HEK293 (cell line): Measurements from ENCODE around the gene CA10.

ENCODE experiments used
- CTCF ChIA-PET: fragments of 350-600 bp; formaldehyde crosslinking; extraction: SDS; loops from one replicate; lab custom pipeline; 2021; ENCODE audit warnings: antibody characterized with exemption; lab: Yijun Ruan, JAX
- POLR2A ChIA-PET: fragments of 300-600 bp; formaldehyde crosslinking; extraction: SDS; loops from one replicate; lab custom pipeline; 2020; ENCODE audit warnings: antibody characterized with exemption, inconsistent platforms; lab: Yijun Ruan, JAX
- H3K27ac ChIP-seq: fragments of 200-500 bp; sonication (Bioruptor generic); 2 replicates; pipeline ENCODE4 v1.5.1; 2014; ENCODE audit warnings: low read depth, low read length, control low read depth, inconsistent platforms; ENCODE audit errors: extremely low read depth
- H3K36me3 ChIP-seq, 2 experiments: fragments of 200-500 bp in 1 of 2; sonication (Bioruptor generic) in 1 of 2; 1 replicate in 1 of 2; 2 replicates in 1 of 2; pipeline ENCODE4 v1.5.1; 2014 to 2017; ENCODE audit warnings: inconsistent platforms in 2 of 2, low read length in 2 of 2; ENCODE audit not compliant: control insufficient read depth in 2 of 2, insufficient read depth in 1 of 2
- H3K4me1 ChIP-seq: fragments of 200-500 bp; sonication (Bioruptor generic); 2 replicates; pipeline ENCODE4 v1.5.1; 2014; ENCODE audit warnings: mild to moderate bottlenecking, low read length, inconsistent platforms; ENCODE audit not compliant: control insufficient read depth, insufficient read depth
- H3K4me3 ChIP-seq: 2 replicates; pipeline ENCODE4 v1.5.1; 2011; ENCODE audit warnings: low read depth, mild to moderate bottlenecking, control low read depth, low read length, moderate library complexity
- H3K9me3 ChIP-seq: fragments of 200-500 bp; sonication (Bioruptor generic); 2 replicates; pipeline ENCODE4 v1.5.1; 2014; ENCODE audit warnings: low read depth, low read length, inconsistent platforms; ENCODE audit not compliant: control insufficient read depth, insufficient read depth
- PRDM4 ChIP-seq: fragments of 450-650 bp; formaldehyde crosslinking; IDR thresholded peaks from 2 replicates; pipeline ENCODE4 v1.5.1; 2017; ENCODE audit warnings: missing biosample characterization, missing genetic modification characterization
- ZNF362 ChIP-seq: fragments of 450-650 bp; formaldehyde crosslinking; IDR thresholded peaks from 2 replicates; pipeline ENCODE4 v1.5.1; 2016; ENCODE audit warnings: missing biosample characterization, missing genetic modification characterization
- ZNF529 ChIP-seq: fragments of 450-650 bp; formaldehyde crosslinking; IDR thresholded peaks from 2 replicates; pipeline ENCODE4 v1.5.1; 2017; ENCODE audit warnings: missing genetic modification characterization, missing biosample characterization; ENCODE audit not compliant: insufficient replicate concordance
- ZNF621 ChIP-seq: fragments of 450-650 bp; formaldehyde crosslinking; IDR thresholded peaks from 2 replicates; pipeline ENCODE4 v1.5.1; 2017; ENCODE audit warnings: missing biosample characterization, missing genetic modification characterization
- ZNF670 ChIP-seq: fragments of 450-650 bp; formaldehyde crosslinking; IDR thresholded peaks from 2 replicates; pipeline ENCODE4 v1.5.1; 2016; ENCODE audit warnings: missing biosample characterization, missing genetic modification characterization, low read depth
- TF ChIP-seq, protein P1 (sequence below): fragments of 450-650 bp; formaldehyde crosslinking; IDR thresholded peaks from 2 replicates; pipeline ENCODE4 v1.5.0; 2017; ENCODE audit warnings: missing biosample characterization, missing genetic modification characterization, borderline replicate concordance
- TF ChIP-seq, protein P2 (sequence below): fragments of 450-650 bp; formaldehyde crosslinking; IDR thresholded peaks from 2 replicates; pipeline ENCODE4 v1.5.1; 2016; ENCODE audit warnings: missing biosample characterization, missing genetic modification characterization
- TF ChIP-seq, protein P3 (sequence below): fragments of 450-650 bp; formaldehyde crosslinking; IDR thresholded peaks from 2 replicates; pipeline ENCODE4 v1.5.1; 2017; ENCODE audit warnings: missing biosample characterization, missing genetic modification characterization

CA10 gene

DNA sequence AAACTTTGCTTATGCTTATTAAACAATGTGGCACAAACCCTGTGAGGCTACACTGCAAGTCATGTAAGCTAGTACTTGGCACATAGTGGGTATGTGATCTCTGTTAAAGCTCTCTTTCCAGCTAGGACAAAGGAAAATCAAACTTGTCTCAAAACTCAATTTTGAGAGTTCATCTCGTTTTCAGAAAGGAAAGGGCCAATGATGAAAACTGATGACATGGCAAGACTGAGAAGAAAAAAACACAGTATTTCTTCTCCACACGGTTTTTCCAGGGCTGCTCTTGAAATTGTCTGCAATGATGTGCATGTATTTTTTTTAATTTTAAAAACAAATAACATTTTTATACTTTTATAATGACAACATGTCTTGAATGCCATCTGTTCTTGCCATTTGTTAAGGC, 389.8 kb downstream of the CA10 start (continued):
- TF ChIP-seq, protein P1, sequence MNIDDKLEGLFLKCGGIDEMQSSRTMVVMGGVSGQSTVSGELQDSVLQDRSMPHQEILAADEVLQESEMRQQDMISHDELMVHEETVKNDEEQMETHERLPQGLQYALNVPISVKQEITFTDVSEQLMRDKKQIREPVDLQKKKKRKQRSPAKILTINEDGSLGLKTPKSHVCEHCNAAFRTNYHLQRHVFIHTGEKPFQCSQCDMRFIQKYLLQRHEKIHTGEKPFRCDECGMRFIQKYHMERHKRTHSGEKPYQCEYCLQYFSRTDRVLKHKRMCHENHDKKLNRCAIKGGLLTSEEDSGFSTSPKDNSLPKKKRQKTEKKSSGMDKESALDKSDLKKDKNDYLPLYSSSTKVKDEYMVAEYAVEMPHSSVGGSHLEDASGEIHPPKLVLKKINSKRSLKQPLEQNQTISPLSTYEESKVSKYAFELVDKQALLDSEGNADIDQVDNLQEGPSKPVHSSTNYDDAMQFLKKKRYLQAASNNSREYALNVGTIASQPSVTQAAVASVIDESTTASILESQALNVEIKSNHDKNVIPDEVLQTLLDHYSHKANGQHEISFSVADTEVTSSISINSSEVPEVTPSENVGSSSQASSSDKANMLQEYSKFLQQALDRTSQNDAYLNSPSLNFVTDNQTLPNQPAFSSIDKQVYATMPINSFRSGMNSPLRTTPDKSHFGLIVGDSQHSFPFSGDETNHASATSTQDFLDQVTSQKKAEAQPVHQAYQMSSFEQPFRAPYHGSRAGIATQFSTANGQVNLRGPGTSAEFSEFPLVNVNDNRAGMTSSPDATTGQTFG (tag by site-specific recombination) = no peak
- TF ChIP-seq, protein P2, sequence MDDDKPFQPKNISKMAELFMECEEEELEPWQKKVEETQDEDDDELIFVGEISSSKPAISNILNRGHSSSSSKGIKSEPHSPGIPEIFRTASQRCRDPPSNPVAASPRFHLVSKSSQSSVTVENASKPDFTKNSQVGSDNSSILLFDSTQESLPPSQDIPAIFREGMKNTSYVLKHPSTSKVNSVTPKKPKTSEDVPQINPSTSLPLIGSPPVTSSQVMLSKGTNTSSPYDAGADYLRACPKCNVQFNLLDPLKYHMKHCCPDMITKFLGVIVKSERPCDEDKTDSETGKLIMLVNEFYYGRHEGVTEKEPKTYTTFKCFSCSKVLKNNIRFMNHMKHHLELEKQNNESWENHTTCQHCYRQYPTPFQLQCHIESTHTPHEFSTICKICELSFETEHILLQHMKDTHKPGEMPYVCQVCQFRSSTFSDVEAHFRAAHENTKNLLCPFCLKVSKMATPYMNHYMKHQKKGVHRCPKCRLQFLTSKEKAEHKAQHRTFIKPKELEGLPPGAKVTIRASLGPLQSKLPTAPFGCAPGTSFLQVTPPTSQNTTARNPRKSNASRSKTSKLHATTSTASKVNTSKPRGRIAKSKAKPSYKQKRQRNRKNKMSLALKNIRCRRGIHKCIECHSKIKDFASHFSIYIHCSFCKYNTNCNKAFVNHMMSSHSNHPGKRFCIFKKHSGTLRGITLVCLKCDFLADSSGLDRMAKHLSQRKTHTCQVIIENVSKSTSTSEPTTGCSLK (tag by site-specific recombination) = no peak
- TF ChIP-seq PRDM4 (tag by site-specific recombination) = no peak

GRCh38 chr17:51767287-51767686, 391.2 kb downstream of the CA10 start:
- TF ChIP-seq ZNF529 (peak; percentile 94), ZNF621 (tag by site-specific recombination) (no peak)
- POLR2A ChIA-PET = no interaction called here
- Histone ChIP-seq H3K9me3 (no peaks in the 10 kb centered on the region), H3K36me3 (no peaks in the 10 kb centered on the region), H3K27ac (no peak overlapping the region), H3K4me3 (no peak overlapping the region), H3K4me1 (no peaks in the 10 kb centered on the region)
- CTCF ChIA-PET = interaction anchor here (0.5 to 5.4 kb wide), 6 partner anchors 9 to 423 kb away, joined by 3 to 73 read pairs (median 4); no protein-coding TSS in a partner anchor

- Histone ChIP-seq H3K4me1 (no peaks in the 10 kb centered on the region), H3K4me3 (no peak overlapping the region), H3K36me3 (no peaks in the 10 kb centered on the region), H3K9me3 (no peaks in the 10 kb centered on the region), H3K27ac (no peak overlapping the region)
- CTCF ChIA-PET = interaction anchor here (0.6 to 5.4 kb wide), 26 partner anchors 12 to 618 kb away, joined by 3 to 73 read pairs (median 5); no protein-coding TSS in a partner anchor
- TF ChIP-seq, protein P3, sequence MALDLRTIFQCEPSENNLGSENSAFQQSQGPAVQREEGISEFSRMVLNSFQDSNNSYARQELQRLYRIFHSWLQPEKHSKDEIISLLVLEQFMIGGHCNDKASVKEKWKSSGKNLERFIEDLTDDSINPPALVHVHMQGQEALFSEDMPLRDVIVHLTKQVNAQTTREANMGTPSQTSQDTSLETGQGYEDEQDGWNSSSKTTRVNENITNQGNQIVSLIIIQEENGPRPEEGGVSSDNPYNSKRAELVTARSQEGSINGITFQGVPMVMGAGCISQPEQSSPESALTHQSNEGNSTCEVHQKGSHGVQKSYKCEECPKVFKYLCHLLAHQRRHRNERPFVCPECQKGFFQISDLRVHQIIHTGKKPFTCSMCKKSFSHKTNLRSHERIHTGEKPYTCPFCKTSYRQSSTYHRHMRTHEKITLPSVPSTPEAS (tag by site-specific recombination) = peak; percentile 80
- no peak for TF ChIP-seq ZNF362 (tag by site-specific recombination)
- TF ChIP-seq ZNF670 = no peak
- TF ChIP-seq, all 188 proteins: peak for 1
- POLR2A ChIA-PET = no interaction called here
Observed at GRCh38 chr17:51765282-51766135, 393.0 kb downstream of the CA10 start.
